ENCODE data around the gene KANSL1.
"Not testable (repeated sequence)": the region's sequence is repeated elsewhere in the genome, so short reads cannot be mapped to it uniquely, and the experiment has no call there.

Gene KANSL1

DNA sequence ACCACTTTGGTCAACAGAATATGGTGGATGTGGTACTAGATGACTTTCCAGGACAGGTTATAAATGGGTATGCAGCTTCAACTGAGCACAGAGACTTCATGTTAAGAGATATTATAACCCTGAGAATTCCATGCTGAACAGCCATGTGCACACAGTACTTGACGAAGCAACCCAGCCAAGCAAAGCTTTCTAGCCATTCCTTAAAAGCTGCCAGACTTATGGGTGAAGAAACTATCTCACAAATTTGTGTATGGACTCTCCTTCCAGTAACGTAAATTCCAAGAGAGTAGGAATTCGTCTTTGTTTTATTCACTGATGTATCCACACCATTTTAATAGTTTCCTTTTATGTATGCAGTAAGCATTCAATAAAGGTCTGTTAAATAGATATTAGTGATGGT is 76.1 kb downstream of the KANSL1 start:
- DNase-seq (ENCODE audit: low read depth) = no peak

DNA sequence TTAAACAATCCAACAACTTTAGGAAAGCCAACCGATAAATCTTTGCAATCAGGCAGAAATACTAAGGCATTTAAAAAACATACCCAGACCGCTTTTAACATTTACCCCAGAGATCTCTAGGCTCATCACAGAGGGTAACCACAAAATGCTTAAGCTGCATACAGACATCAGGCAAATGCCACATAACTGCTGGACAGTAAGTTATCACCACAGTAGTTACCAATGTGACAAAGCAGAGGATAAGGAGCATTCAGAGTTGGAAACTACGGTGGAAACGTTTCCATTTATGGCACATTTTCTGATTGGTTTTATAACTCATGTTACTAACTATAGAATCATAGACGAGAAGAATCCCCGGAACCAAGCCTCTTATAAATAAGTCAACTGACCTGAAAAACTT is 77.5 kb downstream of the KANSL1 start:
- no peak for DNase-seq (ENCODE audit: low read depth)

DNA sequence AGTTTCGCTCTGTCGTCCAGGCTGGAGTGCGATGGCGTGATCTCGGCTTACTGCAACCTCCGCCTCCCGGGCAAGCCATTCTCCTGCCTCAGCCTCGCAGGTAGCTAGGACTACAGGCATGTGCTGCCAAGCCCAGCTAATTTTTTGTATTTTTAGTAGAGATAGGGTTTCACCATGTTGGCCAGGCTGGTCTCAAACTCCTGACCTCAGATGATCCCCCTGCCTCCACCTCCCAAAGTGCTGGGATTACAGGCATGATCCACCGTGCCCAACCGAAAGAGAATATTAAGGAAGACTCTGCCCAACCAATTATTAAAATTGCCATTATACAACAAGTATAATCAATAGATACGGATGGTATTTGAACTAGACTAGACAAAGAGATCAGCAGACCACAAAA is 82.0 kb downstream of the KANSL1 start:
- DNase-seq (ENCODE audit: low read depth) = not testable (repeated sequence)

DNA sequence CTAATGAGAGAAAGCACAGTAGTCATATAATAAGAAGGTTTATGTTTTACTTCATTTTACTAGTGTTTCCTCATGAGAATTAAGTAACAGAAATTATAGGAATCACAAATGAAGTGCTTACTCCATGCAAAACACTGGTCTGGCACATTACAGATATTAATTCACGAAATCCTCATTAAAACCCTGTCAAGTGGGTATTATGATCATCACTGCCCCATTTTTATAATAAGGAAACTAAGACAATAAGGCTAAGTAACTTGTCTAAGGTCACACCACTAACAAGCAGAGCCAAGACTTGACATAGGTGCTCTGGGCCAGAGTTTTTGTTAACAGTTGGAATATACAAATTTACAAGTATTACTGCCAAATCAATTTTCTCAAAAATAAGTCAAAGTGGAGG is 83.0 kb downstream of the KANSL1 start:
- no peak for DNase-seq (ENCODE audit: low read depth)

DNA sequence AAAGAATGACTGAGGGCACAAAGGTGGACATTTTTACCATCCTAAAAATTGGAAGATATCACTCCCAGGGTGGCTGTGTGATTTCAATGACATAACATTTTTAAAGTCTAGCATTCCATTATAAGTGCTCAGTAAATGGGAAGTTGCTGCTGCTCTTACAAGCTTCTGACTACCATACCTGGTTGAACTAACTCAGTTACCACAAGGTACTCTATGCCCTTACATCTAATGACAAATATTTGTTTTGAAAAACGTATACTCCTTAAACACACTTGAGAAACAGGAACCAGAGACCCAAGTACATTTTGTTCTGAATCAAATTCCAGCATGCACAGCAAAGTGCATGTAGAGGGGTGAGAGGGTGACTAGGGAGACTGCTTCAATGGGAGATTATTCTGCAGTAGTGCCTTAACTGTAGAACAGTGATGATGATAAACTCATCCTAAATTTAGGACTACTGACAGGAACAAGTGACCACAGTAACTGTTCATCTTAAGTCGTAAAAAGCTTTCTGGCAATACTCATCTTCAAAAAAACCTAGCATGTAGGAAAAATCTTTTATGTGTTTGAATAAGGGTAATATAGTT is 83.5 kb downstream of the KANSL1 start:
- DNase-seq (ENCODE audit: low read depth) = no peak

DNA sequence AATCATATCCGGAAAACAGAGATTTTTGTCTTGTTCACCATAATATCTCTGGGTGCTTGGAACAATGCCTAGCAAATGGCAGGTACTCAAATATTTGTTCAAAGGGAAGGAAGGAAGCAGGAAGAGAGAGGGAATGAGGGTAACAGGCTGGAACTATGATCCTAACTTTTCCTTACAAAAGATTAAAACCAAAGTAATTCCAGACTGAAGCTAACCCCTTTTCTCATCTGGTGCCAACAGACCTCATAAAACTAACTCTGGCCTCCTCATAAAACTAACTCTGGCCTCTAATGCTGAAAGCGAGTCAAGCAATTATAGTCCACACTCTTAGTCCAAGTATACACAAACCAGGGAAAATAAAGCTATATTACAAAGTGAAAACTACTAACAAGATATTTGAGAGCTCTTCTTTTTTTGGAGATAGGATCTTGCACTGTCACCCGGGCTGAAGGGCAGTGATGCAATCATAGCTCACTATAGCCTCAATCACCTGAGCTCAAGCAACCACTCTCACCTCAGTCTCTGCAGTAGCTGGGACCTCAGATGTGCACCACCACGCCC is 84.6 kb downstream of the KANSL1 start:
- DNase-seq (ENCODE audit: low read depth) = no peak

DNA sequence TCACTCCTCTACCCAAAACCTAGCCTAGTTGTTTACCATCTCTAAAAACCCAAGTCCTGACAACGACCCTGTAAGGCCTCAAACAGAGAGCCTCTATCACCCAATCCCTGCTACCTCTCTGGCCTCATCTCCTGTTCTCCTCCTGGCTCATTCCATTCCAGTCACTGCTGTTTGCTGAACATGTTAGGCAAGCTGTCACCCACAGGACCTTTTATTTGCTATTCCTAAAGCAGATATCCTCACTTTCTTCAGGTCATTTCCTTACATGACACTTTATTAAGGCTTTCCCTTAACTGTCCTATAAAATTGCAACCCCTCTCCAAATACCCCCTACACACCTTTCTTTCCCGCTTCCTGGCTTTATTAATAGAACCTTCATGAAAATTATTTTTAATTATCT is 85.1 kb downstream of the KANSL1 start:
- DNase-seq (ENCODE audit: low read depth) = no peak

DNA sequence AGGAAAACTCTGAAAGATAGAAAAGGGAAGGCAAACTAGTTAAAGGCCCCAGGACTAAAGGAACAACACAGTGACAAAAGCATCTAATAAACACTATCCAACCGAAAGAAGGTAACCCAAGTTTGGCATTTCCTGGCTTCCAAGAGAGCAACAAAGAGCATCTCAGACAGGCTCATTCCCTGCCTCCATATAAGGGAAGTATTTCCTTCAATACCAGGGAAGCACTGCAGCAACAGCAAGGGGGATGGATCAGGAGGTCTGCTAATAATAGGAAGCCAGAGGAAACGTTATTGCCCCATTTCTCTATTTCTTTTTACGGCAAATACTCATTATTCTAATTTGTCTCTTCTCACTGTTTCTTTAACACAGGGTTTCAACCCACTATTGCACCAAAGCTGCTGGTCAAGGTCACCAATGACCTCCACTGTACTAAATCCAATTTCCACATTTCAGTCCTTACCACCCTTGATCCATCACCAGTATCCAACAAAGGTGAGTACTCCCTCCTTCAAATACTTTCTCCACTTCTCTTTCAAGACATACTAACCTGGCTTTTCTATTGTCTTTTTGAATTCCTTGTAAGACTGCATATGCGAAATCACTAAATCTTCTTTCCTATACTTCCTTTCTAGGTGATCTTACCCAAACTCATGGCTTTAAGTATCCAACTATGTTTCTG is 86.1 kb downstream of the KANSL1 start:
- DNase-seq (ENCODE audit: low read depth) = no peak

DNA sequence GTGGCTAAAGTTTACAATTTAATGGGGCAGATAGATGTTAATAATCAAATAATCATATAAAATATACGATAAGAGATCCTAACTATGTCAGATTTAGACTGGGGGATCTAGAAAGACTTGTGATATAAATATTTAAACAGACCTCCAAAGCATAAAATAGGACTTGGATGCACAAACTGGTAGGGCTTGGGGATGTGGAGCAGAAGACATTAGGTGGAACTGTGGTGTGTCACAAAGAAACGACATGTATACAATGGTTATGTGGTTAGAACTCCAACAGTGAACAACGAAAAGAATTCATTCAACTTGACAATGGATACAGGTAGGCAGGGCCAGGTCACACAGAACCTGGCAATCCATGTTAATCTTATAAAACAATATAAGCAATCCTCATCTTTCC is 90.4 kb downstream of the KANSL1 start:
- DNase-seq (ENCODE audit: low read depth) = not testable (repeated sequence)

DNA sequence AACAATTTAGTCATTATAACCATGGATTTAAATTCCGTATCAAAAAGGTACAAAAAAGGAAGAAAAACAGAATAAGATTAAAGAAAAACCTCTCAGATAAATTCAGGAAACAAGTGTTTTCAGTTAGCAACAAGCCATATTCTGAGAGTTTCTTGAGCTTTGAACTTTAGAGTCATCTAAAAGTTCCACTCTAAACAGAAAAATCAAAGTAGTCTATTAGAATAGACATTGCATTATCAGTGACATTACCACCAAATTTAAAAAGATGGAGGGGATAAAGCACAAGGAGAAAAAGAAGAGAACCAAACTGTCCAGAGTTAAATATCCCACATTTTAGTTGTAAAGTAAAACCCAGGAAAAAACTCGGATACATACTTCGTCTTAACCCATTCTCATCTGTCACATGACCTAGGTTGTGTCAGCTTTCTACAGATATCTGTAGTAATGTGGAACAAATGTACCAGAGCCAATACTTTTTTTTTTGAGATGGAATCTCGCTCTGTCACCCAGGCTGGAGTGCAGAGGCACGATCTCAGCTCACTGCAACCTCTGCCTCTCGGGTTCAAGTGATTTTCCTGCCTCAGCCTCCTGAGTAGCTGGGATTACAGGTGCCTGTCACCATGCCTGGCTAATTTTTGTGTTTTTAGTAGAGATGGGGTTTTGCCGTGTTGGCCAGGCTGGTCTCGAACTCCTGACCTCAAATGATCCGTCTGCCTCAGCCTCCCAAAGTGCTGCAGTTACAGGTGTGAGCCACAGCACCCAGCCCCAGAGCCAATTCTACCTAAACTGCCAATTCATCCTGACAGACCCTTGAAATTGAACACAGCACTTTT is 91.2 kb downstream of the KANSL1 start:
- DNase-seq (ENCODE audit: low read depth) = not testable (repeated sequence)

DNA sequence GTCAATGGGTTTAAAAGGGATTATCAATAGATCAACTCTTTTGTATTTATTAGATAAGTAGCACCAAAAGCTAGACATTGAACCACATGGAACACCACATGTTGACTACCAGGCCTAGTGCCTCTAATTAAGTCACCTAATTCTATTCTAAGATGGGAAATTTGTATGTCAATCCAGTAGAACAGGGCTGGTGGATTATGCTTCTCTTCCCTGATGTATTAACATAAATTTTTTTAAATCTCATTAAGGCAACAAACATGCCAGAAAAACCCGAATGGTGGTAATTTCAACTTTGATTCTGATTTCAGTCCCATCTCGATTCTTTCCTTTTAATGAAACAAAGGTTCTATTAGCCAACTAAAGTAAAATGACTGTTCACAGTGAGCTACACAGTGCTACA is 92.6 kb downstream of the KANSL1 start:
- DNase-seq (ENCODE audit: low read depth) = no peak

DNA sequence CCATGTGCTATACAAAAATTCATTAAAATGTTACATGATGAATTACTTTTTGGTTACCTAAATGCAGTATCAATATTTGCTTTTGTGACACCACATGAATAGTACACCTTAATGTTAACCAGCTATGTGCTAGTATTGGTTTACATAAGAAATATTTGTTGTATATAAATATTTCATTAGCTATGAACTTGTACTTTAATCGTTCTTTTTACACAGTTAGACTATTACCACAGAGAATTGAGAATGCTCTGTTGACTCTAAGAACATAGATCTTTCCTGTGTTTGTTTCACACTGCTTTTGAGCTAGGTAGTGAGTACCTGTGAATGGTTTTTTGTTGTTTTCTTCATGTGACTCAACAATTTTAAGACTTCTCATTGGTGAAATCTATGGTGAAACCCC is 93.4 kb downstream of the KANSL1 start:
- no peak for DNase-seq (ENCODE audit: low read depth)

DNA sequence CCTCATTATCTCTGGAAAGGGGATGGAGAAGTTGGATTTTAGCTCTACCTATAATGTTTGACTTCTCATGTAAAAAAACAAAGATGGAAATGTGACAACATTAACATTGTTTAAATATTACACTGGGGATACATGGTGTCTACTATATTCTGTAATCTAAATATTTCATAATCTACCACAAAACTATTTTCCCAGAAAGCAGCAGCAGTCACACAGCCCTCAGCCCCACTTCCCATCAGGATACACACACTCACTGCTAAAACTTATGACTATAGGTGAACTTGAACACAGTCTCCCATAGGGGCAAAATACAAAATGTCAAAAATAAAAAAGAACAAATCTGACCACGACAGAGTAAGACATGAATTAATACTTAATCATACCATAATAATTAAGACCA is 95.7 kb downstream of the KANSL1 start:
- DNase-seq (ENCODE audit: low read depth) = no peak

DNA sequence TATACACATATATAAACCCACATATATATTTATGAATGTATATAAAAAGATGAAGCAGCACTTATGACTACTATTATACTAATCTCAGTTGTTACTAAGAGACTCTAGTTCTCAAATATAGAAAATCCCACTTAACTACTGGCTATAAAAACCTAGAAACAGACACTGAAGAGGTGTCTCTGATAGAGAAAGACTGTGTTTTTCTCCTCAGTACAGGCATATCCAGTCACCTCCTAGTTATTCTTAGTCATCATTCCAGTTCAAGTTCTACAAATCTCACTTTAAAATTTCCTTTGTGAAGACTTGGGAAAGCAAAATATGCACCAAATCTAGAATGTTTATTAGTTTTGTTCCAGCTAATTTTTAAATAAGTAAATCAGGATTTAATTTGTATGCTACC is 100.2 kb downstream of the KANSL1 start:
- DNase-seq (ENCODE audit: low read depth) = no peak

DNA sequence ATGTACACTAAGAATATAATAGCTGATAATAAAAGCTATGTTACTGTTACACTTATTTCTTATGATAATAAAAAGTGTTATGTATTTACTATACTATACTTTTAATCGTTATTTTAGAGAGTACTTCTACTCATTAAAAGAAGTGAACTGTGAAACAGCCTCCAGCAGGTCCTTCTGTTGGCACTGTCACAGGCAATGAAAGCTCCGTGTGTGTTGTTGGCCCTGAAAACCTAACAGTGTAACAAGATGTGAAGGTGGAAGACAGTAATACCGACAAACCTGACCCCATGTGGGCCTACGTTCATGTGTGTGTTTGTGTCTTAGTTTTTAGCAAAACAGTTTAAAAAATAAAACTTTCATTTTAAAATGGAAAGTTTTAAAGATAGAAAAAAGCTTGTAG is 102.4 kb downstream of the KANSL1 start:
- no peak for DNase-seq (ENCODE audit: low read depth)

DNA sequence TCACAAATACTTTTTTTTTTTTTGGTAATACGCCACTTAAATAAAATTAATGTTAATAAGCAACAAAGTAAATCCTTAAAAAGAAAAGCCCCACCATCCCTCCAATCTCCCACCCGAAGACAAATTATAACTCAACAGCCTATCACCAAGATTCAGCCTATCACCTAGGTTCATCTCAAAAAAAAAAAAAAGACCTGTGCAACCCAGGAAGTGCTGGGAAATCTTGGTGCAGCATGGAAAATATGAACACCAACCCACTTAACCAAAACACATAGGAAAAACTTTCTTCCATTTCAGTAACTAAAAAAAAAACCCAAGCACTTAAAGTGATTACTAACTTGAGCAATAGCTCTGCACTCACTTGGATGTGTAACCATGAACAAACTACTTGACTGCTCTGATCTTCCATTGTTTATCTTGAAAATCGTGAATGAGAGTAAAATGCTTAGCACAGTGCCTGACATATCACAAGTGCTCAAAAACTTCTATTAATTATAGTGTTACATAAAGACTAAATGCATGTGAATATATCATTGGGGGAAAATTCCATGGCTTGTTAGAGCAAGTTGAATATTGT is 103.8 kb downstream of the KANSL1 start:
- DNase-seq (ENCODE audit: low read depth) = no peak

DNA sequence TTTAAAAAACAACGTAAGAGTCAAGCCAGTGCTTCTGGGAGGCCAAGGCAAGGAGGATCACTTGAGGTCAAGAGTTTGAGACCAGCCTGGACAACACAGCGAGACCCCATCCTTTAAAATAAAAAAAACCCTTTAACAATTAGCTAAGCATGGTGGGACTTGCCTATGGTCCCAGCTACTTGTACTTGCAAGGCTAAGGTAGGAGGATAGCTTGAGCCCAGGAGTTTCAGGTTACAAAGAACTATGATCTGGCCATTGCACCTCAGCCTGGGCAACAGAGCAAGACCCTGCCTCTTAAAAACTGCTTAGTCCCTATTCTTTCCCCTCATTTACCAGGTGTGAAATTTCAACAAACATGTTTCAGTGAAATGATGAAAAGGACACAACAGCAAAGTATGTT is 104.6 kb downstream of the KANSL1 start:
- DNase-seq (ENCODE audit: low read depth) = no peak

DNA sequence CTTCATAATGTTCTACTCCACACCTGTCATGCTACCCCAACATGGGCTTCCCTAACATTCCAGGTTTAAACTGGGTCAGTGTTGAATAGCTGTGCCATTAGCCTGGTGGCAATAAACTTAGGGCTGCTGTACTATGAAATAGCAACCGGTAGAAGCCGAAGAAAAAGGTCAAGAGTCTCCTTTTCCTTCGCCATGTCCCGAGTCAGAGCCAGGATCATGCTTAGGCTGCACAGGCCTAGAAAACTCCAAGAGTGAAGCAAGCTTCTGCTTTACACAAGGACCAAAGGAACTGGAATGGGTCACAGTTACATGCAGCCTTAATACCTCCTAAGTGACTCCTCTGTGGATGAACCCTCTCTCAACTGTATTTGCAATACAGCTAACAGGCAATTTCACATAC is 105.4 kb downstream of the KANSL1 start:
- DNase-seq (ENCODE audit: low read depth) = not testable (repeated sequence)

DNA sequence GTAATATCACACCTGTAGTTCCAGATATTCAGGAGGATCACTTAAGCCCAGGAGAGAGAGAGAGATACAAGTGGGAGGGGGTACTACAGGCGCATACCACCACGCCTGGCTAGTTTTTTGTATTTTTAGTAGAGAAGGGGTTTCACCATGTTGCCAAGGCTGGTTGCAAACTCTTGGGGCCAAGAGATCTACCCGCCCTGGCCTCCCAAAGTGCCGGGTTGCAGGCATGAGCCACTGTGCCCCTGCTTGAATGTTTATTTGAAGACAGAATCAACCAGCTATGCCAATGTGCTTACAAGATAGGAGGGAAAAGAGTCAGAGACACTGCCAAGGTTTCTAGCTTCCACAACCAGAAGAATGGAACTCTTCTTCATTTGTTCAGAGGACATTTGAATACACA is 106.4 kb downstream of the KANSL1 start:
- no peak for DNase-seq (ENCODE audit: low read depth)

DNA sequence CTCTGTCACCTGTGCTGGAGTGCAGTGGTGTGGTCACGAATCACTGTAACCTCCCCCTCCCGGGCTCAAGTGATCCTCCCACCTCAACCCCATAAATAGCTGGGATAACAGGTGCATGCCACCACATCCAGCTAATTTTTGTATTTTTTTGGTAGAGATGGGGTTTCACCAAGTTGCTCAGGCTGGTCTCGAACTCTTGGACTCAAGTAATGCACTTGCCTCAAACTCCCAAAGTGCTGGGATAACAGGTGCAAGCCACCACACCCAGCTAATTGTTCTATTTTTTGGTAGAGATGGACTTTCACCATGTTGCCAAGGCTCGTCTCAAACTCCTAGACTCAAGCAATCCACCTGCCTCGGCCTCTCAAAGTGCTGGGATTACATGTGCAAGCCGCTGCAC is 107.7 kb downstream of the KANSL1 start:
- DNase-seq (ENCODE audit: low read depth) = no peak

DNA sequence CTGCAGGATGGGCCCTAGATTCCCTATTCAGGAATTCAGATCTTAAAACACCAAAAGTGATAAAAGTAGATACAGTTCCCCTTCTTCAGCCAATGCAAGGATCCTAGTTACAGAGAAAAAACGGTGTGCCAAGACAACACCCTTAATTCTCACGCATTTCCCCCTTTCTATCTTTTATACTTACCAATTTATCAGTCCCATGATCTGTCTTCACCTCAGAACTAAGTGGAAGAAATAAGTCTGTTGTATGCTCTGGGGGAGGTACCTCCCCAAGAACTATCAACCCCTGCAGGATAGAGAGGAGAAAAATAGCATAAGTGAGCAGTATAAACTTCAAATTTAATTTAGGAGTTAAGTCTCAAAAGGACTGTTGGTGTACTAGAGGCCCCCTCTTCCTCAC is 111.0 kb downstream of the KANSL1 start:
- no peak for DNase-seq (ENCODE audit: low read depth)

DNA sequence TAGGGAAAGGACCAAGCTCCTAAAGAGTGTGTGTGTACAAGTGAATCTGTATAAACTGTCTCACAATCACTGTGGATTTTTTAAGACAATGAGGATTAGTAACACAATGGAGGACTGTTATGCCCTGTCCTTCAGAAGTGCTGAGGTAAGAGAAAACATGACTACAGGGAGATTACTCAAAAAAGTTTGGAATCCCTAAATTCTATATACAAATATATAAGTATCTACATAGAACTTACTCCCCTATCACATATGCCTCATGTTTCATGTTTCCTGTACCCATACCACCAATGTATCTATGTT is 112.3 kb downstream of the KANSL1 start:
- DNase-seq (ENCODE audit: low read depth) = no peak
